AG09319 (cell line): ENCODE data around the gene SMAD6.
A peak's percentile ranks its signal among the peaks of the same experiment; 100 is the strongest.

Experiments used
- DNase-seq: peaks from one replicate; pipeline ENCODE4 v3.0.0-alpha.2; 2010; ENCODE audit warnings: low read depth; ENCODE audit errors: extremely low read depth
- CTCF ChIP-seq: IDR thresholded peaks from 2 replicates; pipeline ENCODE4 v1.5.1; 2011; ENCODE audit warnings: low read depth, mild to moderate bottlenecking, inconsistent platforms, low read length, moderate library complexity

SMAD6 gene

GRCh38 chr15:66702035-66702786 lies at the start of gene SMAD6:
SMAD6 (plus strand) TSS chr15:66702236; CDS start chr15:66703259, 1,023 bp downstream.
- no peak for TF ChIP-seq CTCF

GRCh38 chr15:66652806-66653205 lies 49.2 kb upstream of the SMAD6 start:
- no peak for TF ChIP-seq CTCF
- DNase-seq = no peak

More at GRCh38 chr15:66702035-66702786, at the start of gene SMAD6:
- DNase-seq = peak; percentile 97

- TF ChIP-seq CTCF = no peak
- DNase-seq = no peak
Measured at GRCh38 chr15:66653398-66653797, 48.6 kb upstream of the SMAD6 start.

GRCh38 chr15:66653852-66654251 lies 48.2 kb upstream of the SMAD6 start:
- DNase-seq = no peak
- TF ChIP-seq CTCF = no peak

GRCh38 chr15:66654361-66654738 lies 47.7 kb upstream of the SMAD6 start:
- TF ChIP-seq CTCF = no peak
- no peak for DNase-seq

GRCh38 chr15:66654739-66655375 lies 47.2 kb upstream of the SMAD6 start:
- no peak for TF ChIP-seq CTCF
- DNase-seq = no peak

- no peak for TF ChIP-seq CTCF
- no peak for DNase-seq
Measured at GRCh38 chr15:66655511-66655910, 46.5 kb upstream of the SMAD6 start.
